ENCODE measurements around the gene P2RX2.

P2RX2 gene

GRCh38 chr12:132603240-132604150 lies 15.1 kb upstream of the P2RX2 start:
- H3K4me1 ChIP-seq (ENCODE audit: insufficient read depth, low read length): peaks cover 6% of the 10 kb centered on the region; the same call in 1 of the 2 replicates
- H3K9ac ChIP-seq (ENCODE audit: low read depth, low read length): peak overlapping the region; percentile 24; the same call in 1 of the 2 replicates
- no peaks in the 10 kb centered on the region for H3K9me3 ChIP-seq (ENCODE audit: control insufficient read depth, insufficient read depth, low read length)
- H3K36me3 ChIP-seq (ENCODE audit: insufficient read depth, low read length): no peaks in the 10 kb centered on the region

DNA sequence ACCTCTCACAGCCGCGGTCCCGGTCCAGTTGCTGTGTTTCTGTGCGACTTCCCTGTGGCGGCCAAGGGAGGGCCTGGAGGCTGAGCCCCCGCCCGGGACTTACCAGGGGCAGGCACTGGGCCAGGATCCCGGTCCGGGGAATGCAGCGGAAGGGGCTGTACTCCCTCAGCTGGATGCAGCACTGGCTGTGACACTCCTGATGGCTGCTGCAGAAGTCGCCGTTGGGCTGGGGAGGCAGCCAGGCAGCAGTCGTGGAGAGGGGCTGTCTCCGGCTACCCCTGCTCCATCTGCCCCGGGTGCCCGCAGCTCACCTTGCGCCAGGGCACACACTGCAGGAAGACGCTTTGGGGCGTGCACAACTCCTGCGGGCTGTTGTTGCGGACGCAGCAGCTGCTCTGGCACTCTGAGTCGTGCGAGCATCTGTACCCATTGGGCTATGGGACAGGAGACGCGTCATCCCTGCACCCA lies 14.4 kb upstream of the P2RX2 start:
- peak overlapping the region; percentile 24; the same call in 1 of the 2 replicates for H3K9ac ChIP-seq (ENCODE audit: low read depth, low read length)
- H3K4me1 ChIP-seq (ENCODE audit: insufficient read depth, low read length): peaks cover 6% of the 10 kb centered on the region; the same call in 1 of the 2 replicates
- no peaks in the 10 kb centered on the region for H3K9me3 ChIP-seq (ENCODE audit: control insufficient read depth, insufficient read depth, low read length)
- no peaks in the 10 kb centered on the region for H3K36me3 ChIP-seq (ENCODE audit: insufficient read depth, low read length)

DNA sequence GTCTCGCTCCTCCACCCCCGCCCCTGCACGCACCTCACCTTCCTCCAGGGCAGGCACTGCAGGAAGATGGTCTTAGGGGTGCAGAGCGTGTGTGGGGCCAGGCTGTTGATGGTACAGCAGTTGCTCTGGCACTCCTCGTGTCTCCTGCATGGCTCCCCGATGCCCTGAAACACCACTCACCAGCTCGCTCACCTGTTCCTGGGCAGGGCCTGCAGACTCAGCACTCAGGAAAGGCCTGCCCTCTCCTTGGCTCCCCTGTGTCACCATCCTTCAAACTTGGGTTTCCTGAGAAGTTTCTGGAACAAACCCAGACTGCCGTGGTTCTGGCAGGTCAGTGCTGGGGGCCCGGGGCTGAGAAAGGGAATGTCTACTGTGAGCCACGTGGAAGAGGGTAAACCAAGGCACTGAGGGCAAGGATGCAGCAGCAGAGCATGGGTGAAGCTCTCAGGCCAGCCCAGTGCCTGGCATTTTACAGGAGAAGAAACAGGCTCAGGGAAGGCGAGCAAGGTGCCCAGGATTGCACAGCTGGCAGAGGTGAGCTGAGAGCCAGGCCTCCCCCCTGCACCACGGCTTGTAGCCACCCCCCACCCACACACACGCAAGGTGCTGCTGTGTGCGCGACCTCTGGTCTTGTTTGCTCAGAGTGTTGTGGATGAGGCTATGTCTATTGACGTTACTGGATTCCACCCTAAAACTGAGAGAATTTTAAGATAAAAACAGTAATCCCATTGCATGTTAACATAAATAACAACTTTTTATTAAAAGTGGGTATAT lies 13.7 kb upstream of the P2RX2 start:
- no peaks in the 10 kb centered on the region for H3K9me3 ChIP-seq (ENCODE audit: control insufficient read depth, insufficient read depth, low read length)

DNA sequence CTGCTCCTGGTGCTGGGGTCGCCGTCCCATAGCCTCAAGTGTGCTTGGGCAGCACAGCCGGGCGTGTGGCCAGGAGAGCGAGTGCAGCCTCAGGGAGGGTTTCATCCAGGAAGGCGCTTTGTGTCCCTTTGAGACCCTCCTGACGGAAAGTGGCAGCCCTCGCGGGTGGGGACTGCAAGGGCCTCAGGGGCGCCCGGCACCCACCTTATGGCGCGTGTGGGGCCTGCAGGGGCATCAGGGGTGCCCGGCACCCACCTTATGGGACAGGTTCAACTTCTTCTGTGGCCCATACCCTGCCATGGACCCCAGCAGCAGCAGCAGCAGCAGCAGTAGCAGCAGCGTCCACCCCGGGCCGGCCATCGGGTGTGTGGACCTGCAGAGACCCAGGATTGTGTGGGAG lies 12.7 kb upstream of the P2RX2 start:
- Histone ChIP-seq H3K9me3 (ENCODE audit: control insufficient read depth, insufficient read depth, low read length) (no peaks in the 10 kb centered on the region), H3K9ac (ENCODE audit: low read depth, low read length) (no peak overlapping the region), H3K4me1 (ENCODE audit: insufficient read depth, low read length) (peaks cover 6% of the 10 kb centered on the region; the same call in 1 of the 2 replicates), H3K36me3 (ENCODE audit: insufficient read depth, low read length) (no peaks in the 10 kb centered on the region)

More for the DNA sequence above, 13.7 kb upstream of the P2RX2 start:
- no peaks in the 10 kb centered on the region for H3K36me3 ChIP-seq (ENCODE audit: insufficient read depth, low read length)
- H3K9ac ChIP-seq (ENCODE audit: low read depth, low read length): no peak overlapping the region
- peaks cover 6% of the 10 kb centered on the region; the same call in 1 of the 2 replicates for H3K4me1 ChIP-seq (ENCODE audit: insufficient read depth, low read length)

GRCh38 chr12:132606466-132606865 lies 12.1 kb upstream of the P2RX2 start:
- no peaks in the 10 kb centered on the region for H3K36me3 ChIP-seq (ENCODE audit: insufficient read depth, low read length)
- no peak overlapping the region for H3K9ac ChIP-seq (ENCODE audit: low read depth, low read length)
- H3K9me3 ChIP-seq (ENCODE audit: control insufficient read depth, insufficient read depth, low read length): 0 out of 2 replicates have a peak, but pooled peaks cover 3% of the 10 kb centered on the region
- H3K4me1 ChIP-seq (ENCODE audit: insufficient read depth, low read length): peaks cover 6% of the 10 kb centered on the region; the same call in 1 of the 2 replicates

DNA sequence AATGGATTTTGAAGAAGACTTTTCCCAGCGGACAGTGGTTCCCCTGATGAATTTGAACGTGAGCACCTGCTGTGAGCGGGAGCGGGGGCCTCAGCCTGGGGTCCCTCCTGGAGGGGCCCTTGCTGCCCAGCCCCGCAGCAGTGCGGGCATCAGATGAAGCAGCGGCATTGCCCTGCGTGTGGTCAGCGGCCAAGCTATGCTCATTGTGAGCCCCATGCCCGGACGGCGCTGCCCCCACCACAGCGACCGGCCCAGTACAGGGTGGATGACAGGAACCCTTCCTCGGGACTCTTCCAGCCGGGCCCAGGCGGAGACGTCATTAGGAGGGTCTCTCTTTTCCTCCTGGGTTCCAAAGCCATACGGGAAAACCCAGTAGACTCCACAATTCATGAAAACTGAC lies 11.6 kb upstream of the P2RX2 start:
- H3K4me1 ChIP-seq (ENCODE audit: insufficient read depth, low read length): peaks cover 6% of the 10 kb centered on the region; the same call in 1 of the 2 replicates
- no peaks in the 10 kb centered on the region for H3K36me3 ChIP-seq (ENCODE audit: insufficient read depth, low read length)

DNA sequence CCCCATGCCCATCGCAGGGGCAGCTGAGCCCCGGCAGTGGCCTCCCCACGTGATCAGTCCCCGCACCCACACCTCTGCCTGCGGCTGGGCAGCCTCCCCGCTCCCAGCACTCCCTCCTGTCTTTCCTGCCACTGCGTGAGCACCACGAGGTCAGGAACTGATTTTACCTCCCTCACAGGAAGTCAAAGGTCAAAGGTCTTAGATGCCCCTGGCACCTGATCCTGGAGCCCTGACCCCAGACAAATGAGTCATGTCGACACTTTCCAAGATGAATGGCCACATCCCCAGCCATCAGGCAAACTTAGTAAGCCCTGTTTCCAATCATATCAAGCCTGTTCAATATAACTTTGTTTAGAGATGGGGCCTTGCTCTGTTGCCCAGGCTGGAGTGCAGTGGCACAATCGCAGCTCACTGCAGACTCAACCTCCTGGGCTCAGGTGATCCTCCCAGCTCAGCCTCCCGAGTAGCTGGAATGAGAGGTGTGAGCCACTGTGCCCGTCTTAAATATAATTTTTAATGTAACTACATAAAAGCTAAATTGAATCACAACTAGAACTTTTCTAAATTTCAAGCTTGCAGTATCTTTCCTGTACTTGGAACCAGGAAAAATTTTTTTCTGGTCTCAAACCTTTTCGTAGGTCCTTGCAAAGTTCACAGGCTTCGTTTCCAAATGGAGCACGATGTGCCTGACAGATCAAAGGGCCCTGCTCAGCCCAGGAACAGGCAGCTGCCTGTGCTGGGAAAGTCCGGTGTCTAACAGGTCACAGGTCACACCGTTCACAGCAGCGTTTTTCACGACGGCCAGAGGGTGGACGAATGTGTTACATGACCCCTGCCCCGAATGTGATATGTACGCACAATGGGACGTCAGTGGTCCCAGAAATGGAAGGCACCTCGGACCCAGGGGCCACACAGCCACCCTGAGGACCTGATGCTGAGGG lies 10.1 kb upstream of the P2RX2 start:
- H3K9me3 ChIP-seq (ENCODE audit: control insufficient read depth, insufficient read depth, low read length): 0 out of 2 replicates have a peak, but pooled peaks cover 4% of the 10 kb centered on the region
- H3K4me1 ChIP-seq (ENCODE audit: insufficient read depth, low read length): no peaks in the 10 kb centered on the region; the same call in 1 of the 2 replicates
- H3K36me3 ChIP-seq (ENCODE audit: insufficient read depth, low read length): no peaks in the 10 kb centered on the region
- no peak overlapping the region for H3K9ac ChIP-seq (ENCODE audit: low read depth, low read length)

More for the DNA sequence above, 11.6 kb upstream of the P2RX2 start:
- Histone ChIP-seq H3K9ac (ENCODE audit: low read depth, low read length) (no peak overlapping the region), H3K9me3 (ENCODE audit: control insufficient read depth, insufficient read depth, low read length) (0 out of 2 replicates have a peak, but pooled peaks cover 4% of the 10 kb centered on the region)

GRCh38 chr12:132610051-132610759 lies 8.4 kb upstream of the P2RX2 start, which contains the start of gene LRCOL1:
TSS of gene LRCOL1 (minus strand) at chr12:132610582. CDS start at chr12:132606251, 4,331 bp downstream.
- Histone ChIP-seq H3K4me1 (ENCODE audit: insufficient read depth, low read length) (no peaks in the 10 kb centered on the region), H3K9ac (ENCODE audit: low read depth, low read length) (no peak within 1 kb of the TSS), H3K9me3 (ENCODE audit: control insufficient read depth, insufficient read depth, low read length) (peaks cover 4% of the 10 kb centered on the region; the same call in 1 of the 2 replicates), H3K36me3 (ENCODE audit: insufficient read depth, low read length) (no peaks in the 10 kb centered on the region)

DNA sequence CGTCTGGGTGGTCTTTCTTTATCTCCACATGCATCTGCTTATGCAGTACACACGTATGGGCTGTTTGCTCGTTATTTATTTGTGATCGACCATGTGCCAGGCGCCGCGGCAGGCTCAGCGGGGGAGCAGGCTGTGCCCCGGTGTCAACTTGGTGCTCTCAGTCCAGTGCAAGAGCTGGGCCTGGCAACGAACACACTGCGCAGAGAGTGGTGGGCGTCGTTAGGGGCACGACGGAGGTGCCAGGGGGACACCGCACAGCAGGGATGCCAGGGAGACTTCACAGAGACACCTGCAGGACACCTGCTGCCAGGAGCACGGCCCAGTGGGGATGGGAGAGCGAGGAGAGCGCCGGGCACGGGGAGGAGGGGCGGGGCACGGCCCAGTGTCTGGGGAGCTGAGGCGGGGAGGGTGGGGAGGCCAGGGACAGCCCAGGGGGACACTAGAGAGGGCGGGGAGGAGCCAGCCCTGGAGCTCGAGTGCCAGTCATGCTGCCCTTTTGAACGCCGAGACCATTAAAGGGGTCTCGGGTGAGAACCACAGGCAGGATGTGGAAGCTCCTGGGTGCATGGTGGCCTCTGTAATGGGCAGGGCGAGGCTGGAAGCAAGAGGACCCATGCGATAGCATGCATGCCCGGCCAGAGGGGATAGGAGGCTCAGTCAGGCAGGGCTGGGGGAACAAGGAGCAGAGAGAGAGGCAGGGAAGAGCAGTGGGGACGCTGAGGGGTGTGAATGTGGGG lies 7.5 kb upstream of the P2RX2 start:
- H3K9me3 ChIP-seq (ENCODE audit: control insufficient read depth, insufficient read depth, low read length): peaks cover 4% of the 10 kb centered on the region; the same call in 1 of the 2 replicates
- no peaks in the 10 kb centered on the region for H3K36me3 ChIP-seq (ENCODE audit: insufficient read depth, low read length)
- no peaks in the 10 kb centered on the region for H3K4me1 ChIP-seq (ENCODE audit: insufficient read depth, low read length)
- no peak overlapping the region for H3K9ac ChIP-seq (ENCODE audit: low read depth, low read length)

DNA sequence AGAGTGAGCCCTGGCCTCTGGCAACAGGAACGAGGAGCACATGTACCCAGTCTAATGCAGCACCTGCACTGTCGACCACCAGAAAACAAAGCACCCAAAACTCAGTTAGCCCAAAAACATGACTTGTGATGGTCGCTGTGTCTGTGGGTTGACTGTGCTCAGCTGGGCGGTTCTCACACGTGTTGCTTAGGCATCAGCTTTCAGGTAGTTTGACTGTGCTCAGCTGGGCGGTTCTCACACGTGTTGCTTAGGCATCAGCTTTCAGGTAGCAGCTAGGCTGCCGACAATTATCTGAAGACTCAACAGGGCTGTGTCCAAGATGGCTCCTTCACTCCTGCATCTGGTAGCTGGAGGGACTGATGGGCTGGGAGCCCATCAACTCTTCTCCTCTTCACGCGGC lies 7.0 kb upstream of the P2RX2 start:
- Histone ChIP-seq H3K36me3 (ENCODE audit: insufficient read depth, low read length) (no peaks in the 10 kb centered on the region), H3K9me3 (ENCODE audit: control insufficient read depth, insufficient read depth, low read length) (peaks cover 4% of the 10 kb centered on the region; the same call in 1 of the 2 replicates), H3K4me1 (ENCODE audit: insufficient read depth, low read length) (no peaks in the 10 kb centered on the region), H3K9ac (ENCODE audit: low read depth, low read length) (no peak overlapping the region)

GRCh38 chr12:132614029-132614428 lies 4.5 kb upstream of the P2RX2 start:
- no peaks in the 10 kb centered on the region for H3K36me3 ChIP-seq (ENCODE audit: insufficient read depth, low read length)
- no peaks in the 10 kb centered on the region for H3K4me1 ChIP-seq (ENCODE audit: insufficient read depth, low read length)
- no peak overlapping the region for H3K9ac ChIP-seq (ENCODE audit: low read depth, low read length)
- H3K9me3 ChIP-seq (ENCODE audit: control insufficient read depth, insufficient read depth, low read length): peaks cover 15% of the 10 kb centered on the region

DNA sequence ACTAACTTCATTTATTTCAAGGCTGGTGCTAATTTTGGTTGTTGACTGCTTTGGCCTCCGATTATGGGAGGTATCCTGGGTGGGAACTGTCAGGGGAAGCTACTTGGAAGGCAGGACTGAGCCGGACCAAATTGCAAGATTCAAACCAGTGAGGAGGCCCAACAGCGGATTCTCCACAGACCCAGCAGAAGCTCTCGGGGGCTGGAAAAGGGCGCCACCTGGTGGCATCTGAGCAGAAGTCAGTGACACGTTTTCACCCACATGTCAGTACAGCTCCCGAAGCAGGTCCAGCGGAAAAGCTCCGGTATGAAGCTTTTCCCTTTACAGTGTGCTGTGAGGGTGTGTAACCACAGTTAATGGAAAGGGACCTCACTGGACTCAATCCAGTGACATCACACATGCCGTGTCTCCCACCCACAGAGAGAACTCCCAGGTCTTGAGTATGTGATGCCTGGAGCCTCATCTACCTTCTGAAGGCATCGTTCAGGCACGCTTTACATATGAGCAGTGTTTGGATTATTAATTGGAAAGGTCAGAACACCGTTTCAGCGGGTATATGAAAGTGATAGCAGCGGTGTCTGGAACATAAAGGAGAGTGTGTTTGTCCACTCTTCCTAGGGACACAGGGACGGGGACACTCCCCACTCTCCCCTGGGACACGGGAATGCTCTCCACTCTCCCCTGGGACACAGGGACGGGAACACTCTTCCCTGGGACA lies 3.6 kb upstream of the P2RX2 start:
- Histone ChIP-seq H3K9me3 (ENCODE audit: control insufficient read depth, insufficient read depth, low read length) (peaks cover 15% of the 10 kb centered on the region), H3K9ac (ENCODE audit: low read depth, low read length) (no peak overlapping the region), H3K4me1 (ENCODE audit: insufficient read depth, low read length) (no peaks in the 10 kb centered on the region), H3K36me3 (ENCODE audit: insufficient read depth, low read length) (no peaks in the 10 kb centered on the region)
